Right forelimb (tissue), 1 donor: ENCODE measurements around the gene ALS2.
"Not testable (repeated sequence)": the region's sequence is repeated elsewhere in the genome, so short reads cannot be mapped to it uniquely, and the experiment has no call there.

ENCODE experiments used
- DNase-seq: peaks from one replicate; pipeline ENCODE4 v3.0.0-alpha.2; 2018

ALS2 gene

DNA sequence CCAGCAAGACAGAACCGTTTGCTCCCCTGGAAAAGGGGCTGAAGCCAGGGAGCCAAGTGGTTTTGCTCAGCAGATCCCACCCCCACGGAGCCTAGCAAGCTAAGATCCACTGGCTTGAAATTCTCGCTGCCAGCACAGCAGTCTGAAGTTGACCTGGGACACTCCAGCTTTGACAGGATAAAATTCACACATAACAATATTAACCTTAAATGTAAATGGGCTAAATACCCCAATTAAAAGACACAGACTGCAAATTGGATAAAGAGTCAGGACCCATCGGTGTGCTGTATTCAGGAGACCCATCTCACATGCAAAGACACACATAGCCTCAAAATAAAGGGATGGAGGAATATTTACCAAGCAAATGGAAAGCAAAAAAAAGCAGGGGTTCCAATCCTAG lies 109.5 kb downstream of the ALS2 start:
- not testable (repeated sequence) for DNase-seq

DNA sequence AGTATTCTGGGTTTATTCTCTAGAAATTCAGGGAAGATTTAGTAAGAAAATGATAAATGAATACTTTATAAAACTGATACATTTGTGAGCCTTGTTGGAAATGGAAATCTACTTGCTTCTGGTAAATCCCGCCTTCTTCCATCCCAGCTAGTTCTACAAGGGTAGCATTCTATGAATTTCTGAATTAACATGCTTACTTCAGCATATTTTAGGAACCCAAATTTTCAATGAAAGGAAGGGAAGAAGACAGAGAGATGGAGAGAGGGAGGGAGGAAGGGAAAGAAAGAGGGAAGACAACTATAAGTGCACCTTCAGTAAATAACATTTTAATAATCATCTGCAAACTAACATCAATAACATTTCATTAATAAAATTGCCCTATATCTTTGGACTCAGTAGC lies 110.9 kb downstream of the ALS2 start:
- DNase-seq = no peak

DNA sequence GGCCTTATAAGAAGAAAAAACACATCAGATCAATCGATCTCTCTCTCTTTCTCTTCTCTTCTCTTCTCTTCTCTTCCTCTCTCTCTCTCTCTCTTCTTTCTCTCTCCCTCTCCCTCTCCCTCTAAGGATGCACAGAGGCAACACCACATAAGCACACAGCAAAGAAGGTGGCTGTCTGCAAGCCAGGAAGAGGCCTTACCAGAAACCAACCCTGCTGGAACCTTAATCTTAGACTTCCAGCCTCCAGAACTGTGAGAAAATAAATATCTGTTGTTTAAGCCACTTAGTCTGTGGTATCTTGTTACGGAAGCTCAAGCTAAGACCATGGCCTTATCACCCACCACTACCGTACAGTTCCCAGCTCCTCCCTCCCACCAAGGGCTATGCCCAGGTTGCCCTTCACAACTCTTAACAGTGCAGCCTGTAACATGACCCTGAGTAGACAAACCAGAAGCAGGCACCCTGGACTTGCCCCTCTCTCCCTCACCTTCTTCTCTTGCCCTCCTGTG lies 112.3 kb downstream of the ALS2 start:
- DNase-seq = no peak

DNA sequence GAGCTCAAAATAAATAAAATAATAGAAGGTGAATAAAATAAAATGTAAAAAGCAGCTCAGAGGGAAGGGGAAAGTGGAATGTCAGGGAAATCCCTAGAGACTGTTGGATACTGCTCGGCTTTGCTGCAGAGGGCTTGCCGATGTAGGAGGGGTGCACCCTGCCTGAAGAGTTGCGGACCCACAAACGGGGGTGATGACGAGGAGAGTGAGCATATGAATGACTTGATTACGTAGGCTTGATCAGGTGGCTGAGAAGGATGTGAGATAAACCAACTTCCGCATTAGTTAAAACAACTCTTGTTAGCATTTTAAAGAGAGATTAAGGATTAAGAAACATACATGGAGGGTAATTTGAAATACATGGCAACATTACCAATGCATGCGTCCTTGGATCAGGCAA lies 116.4 kb downstream of the ALS2 start:
- DNase-seq = no peak

DNA sequence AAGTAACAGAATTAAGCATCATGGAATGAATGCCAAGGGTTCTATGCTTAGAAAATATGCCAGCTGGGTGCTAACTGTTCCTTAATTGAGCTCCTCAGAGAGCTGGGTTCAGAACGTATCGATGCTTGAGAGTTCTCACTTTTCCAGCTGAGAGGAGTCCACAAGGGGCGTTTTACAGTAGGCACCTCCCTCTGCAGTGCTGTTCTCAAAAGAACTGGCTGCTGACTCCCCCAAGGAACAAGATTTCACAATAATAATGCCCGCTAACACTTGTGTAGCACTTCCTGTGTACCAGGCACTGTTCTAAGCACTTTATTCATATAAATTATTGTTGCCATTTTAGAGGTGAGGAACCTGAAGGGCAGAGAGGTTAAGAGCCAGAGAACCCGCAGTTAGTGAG lies 119.4 kb downstream of the ALS2 start:
- DNase-seq = no peak

DNA sequence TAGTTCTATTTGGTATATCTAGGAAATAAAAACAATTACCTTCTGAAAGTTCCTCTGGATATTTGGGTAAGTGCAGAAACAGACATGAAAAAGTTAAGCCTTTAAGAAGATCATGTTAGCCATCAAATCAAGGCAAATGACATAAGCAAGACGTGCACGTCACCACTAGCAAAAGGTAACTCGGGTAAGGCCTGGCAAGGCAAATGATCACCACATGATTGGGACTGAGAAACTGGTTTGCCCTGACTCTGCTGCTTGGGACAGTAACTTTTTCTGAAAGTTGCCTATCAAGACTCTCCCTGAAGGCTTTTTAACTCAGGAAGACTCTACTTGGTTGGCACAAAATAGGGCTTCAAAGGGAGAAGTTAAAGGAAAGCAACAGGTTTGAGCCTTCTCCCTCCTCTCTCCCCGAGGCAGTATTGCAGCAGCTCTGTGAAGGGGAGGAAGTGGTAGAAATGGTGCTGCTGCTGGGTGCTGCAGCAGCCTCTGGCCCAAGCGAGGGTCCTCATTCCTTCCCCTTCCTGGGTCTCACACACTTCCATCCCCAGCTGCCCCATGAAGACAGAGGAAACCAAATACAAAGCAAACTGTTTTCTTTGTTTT lies 120.3 kb downstream of the ALS2 start:
- no peak for DNase-seq

DNA sequence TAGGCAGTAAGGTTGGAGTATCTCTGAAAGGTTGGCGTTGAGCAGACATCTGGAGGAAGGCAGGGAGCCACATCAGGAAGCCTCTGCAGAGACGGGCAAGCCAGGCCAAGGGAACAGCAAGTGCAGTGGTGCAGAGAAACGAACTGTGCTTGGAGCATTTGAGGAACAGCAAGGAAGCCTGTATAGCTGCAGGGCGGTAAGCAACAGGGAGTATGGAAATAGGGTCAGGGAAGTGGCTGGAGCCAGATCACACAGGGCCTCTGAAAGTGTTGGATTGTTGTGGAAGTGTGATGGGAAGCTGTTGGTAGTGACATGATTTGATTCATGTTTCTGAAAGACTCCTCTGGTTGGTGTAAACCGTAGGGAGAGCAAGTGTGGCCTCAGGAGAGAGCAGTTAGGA lies 124.0 kb downstream of the ALS2 start:
- DNase-seq = no peak

DNA sequence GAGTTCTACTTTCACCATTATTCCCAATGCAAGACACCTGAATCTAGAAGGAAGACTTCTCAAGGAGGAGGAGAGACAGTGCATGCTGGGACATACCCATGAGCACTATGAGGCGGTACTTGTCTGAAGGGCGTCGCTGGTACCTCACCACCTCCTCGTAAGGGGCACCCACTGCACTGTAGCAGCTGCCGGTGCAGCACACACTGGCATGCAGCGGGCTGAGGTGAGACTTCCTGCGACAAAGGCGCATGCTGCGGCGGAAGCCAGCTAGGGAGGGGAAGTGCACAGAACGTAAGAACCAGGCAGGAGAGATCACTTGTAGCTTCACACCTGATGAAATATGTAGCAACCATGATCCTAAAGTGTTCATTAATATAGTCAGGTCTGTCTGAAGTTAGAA lies 124.6 kb downstream of the ALS2 start:
- DNase-seq = no peak

DNA sequence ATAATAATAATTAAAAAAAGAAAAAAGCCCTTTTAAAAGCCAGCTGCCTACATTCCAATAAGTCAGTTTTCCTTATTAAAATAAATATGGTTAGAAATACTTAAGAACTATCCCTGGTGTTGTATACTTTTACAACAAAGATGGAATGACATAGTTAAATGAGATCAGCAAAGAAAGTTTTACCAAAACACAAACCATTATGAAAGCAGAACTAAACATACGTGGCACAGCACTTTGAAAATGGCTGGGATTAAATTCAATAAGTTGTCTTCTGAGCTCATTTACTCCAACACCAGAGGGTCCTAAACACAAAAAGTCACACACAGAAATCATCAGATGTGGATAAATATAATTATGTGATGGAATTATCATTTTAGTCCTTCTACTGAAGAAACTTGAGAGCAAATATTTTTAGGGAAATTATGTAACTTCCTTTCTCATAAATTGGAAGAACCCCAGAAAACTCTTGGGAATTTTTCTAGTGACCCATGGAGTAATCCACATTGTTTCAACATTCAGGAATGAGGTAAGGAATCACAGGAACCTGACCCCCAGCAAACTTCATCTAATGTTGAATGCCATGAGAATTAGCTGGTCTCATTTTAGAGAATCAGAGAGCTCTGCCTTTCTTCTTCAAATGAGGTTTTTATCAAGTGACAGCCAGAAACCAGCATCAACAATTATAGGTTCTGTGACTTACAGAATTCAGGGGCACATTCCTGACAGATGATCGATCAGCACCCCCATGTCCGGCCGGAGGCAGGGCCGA lies 125.9 kb downstream of the ALS2 start:
- DNase-seq = no peak

DNA sequence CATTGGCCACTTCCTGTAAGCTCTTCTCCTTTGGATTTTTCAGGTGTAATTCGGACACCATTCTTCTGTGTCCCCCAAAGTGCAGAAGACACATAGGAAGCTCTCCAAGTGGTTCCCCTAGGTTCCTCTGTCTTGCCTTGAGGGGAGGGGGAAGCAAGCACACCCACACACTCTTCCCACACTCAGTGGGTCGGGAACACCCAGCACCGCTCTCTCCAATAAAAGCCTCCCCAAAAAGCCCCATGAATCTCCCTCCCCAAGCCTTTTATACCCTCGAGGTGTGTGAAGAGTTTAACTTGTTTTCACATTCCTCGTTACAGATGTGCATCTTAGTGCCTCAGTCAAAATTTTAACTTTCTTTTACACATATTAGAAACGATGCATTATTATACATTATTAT lies 127.5 kb downstream of the ALS2 start:
- no peak for DNase-seq
